Stimulated activated CD8-positive, alpha-beta memory T cell treated with anti-CD3 and anti-CD28 coated beads, Interleukin-12 subunit alpha, Interleukin-12 subunit beta, amount 100 ng/mL, for 1 hour (primary cell): Measurements from ENCODE around the gene UGGT1.

ENCODE experiments used
- DNase-seq: peaks from one replicate; pipeline ENCODE4 v3.0.0-alpha.2; 2020; ENCODE audit warnings: low read depth

The UGGT1 gene

GRCh38 chr2:128090945-128091725 lies at the start of gene UGGT1:
UGGT1 (plus strand) TSS chr2:128091200; CDS start chr2:128091358, 158 bp downstream.
- DNase-seq: peak; percentile 88

- no peak for DNase-seq
Measured at GRCh38 chr2:128041561-128041960, 49.4 kb upstream of the UGGT1 start.

GRCh38 chr2:128043041-128043440 lies 48.0 kb upstream of the UGGT1 start:
- DNase-seq: no peak

- DNase-seq: no peak
Measured at GRCh38 chr2:128053331-128053730, 37.7 kb upstream of the UGGT1 start.

GRCh38 chr2:128054104-128054885 lies 36.7 kb upstream of the UGGT1 start:
- DNase-seq: no peak

GRCh38 chr2:128057334-128057733 lies 33.7 kb upstream of the UGGT1 start:
- no peak for DNase-seq

- DNase-seq: no peak
Measured at GRCh38 chr2:128058114-128058513, 32.9 kb upstream of the UGGT1 start.

- no peak for DNase-seq
Measured at GRCh38 chr2:128062571-128062970, 28.4 kb upstream of the UGGT1 start.

- no peak for DNase-seq
Measured at GRCh38 chr2:128064353-128064752, 26.6 kb upstream of the UGGT1 start.

GRCh38 chr2:128069769-128070168 lies 21.2 kb upstream of the UGGT1 start:
- DNase-seq: no peak

GRCh38 chr2:128073278-128073677 lies 17.7 kb upstream of the UGGT1 start:
- DNase-seq: no peak

- no peak for DNase-seq
Measured at GRCh38 chr2:128076461-128077106, 14.4 kb upstream of the UGGT1 start.

- DNase-seq: no peak
Measured at GRCh38 chr2:128084757-128085156, 6.2 kb upstream of the UGGT1 start.

GRCh38 chr2:128086244-128086643 lies 4.8 kb upstream of the UGGT1 start:
- no peak for DNase-seq

GRCh38 chr2:128090575-128090944 lies 440 bp upstream of the UGGT1 start:
- DNase-seq: no peak

- DNase-seq: no peak
Measured at GRCh38 chr2:128091726-128092080, 703 bp downstream of the UGGT1 start.

- DNase-seq: no peak
Measured at GRCh38 chr2:128092656-128093055, 1.7 kb downstream of the UGGT1 start.

GRCh38 chr2:128093762-128094161 lies 2.8 kb downstream of the UGGT1 start:
- no peak for DNase-seq

GRCh38 chr2:128095201-128095600 lies 4.2 kb downstream of the UGGT1 start:
- DNase-seq: no peak

GRCh38 chr2:128103407-128103806 lies 12.4 kb downstream of the UGGT1 start:
- DNase-seq: no peak

- DNase-seq: no peak
Measured at GRCh38 chr2:128105072-128105471, 14.1 kb downstream of the UGGT1 start.

- no peak for DNase-seq
Measured at GRCh38 chr2:128108166-128108565, 17.2 kb downstream of the UGGT1 start.

GRCh38 chr2:128109243-128109642 lies 18.2 kb downstream of the UGGT1 start:
- no peak for DNase-seq
